SHP77 treated with DMSO at 0.1 percent for 48 hours (cell line): ENCODE results near the gene DLGAP5.

Source experiments
- DNase-seq: peaks from one replicate; lab custom pipeline; 2025; lab: John Stamatoyannopoulos, UW

Gene DLGAP5

GRCh38 chr14:55109836-55110235 lies 81.5 kb downstream of the DLGAP5 start:
- no peak for DNase-seq

- DNase-seq: peak; percentile 23
Observed at GRCh38 chr14:55107766-55108554, 83.4 kb downstream of the DLGAP5 start.

GRCh38 chr14:55105991-55106390 lies 85.4 kb downstream of the DLGAP5 start:
- DNase-seq: no peak

- DNase-seq: no peak
Observed at GRCh38 chr14:55103971-55104954, 87.1 kb downstream of the DLGAP5 start.

DNA sequence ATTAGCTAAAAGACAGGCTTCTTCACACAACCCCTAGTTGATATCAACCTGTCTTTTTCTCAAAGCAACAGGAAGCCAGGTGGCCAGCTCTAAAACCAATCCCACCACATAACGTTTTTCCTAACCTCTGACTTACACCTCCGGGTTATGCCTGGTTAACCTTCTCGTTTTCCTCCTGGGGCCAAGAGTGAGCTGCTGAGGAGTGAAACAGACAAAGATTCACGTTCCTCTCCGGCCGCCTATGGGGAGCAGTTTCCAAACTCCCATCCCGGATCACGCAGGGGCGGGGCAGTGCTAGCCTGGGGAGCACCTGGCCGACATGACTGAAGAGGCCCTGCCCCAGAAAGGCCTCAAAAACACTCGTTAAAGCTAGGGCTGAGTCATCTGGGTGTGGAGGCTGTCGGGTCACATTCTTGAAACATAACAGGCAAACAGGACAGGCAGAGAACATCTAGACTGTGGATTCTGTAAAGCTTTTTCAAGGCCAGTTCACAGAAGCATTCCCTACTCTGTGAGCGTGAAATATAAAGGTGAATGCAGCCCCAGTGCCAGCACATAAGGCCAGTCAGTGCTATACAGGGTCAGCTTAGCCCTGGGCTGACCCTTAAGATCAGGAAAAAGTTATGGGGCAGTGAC lies 88.3 kb downstream of the DLGAP5 start:
- peak; percentile 52 for DNase-seq

DNA sequence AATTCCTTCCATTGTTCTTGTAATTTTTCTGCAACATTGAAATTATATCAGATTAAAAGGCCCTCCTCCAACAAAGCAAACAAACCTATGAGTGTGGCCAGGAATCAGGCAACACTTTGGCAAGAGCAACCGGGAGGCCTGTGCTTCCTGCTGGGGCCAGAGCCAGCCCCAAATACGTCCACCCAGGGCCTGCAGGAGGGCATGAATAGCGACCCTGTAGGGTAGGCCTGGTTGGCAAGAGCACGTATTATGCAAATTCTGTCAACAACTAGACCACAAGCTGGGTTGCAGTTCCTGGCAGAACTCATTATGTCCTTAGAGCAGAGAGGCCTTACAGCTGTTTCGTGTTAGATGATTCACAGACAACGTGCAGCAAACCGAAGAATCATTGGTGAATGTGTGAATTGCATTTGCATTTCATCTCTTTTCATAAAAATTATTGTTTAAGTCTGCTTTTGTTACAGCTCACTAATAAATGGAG lies 89.2 kb downstream of the DLGAP5 start:
- peak; percentile 26 for DNase-seq

DNA sequence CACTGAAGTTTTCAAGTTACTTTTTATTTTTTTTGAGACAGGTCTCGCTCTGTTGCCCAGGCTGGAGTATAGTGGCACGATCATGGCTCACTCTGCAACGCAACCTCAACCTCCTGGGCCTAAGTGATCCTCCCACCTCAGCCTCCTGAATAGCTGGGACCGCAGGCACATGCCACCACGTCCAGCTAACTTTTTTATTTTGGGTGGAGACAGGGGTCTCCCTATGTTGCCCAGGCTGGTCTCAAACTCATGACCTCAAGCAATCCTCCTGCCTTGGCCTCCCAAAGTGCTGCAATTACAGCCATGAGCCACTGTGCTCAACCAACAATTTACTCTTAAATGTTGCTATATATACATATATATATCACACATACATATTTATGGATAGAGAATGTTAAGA lies 89.7 kb downstream of the DLGAP5 start:
- no peak for DNase-seq

DNA sequence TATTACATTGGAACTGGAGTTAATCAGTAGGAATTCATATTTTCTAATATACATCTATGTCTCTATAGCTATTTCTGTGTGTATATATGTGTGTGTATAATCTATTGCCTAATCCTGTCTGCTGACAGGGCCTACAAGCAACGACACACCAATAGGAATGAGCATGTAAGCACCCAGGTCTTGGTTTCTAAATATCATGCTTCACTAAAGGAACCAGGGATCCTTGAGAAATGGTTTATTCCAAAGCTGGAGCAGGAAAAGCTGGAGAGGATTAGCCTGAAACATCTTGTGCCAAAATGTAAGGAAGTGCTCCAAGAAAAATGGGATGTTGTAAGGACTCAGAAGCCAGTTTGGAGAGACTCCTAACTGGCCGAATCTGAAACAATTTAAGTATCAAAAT lies 91.6 kb downstream of the DLGAP5 start:
- DNase-seq: no peak

- no peak for DNase-seq
Observed at GRCh38 chr14:55098561-55098898, 92.9 kb downstream of the DLGAP5 start.
